T-helper 2 cell treated with Interferon-gamma antibody and Interleukin-4, amounts not matched to agents 100 ng/mL and 5 ng/mL, for 36 hours (primary cell): ENCODE measurements around the gene PTPA. TPM values are rescaled to one million over a fixed set of nuclear protein-coding genes. Genes with fewer than 3 reads are reported as not detected.
"Not testable (repeated sequence)": the region's sequence is repeated elsewhere in the genome, so short reads cannot be mapped to it uniquely, and the experiment has no call there.

ENCODE experiments used
- intact Hi-C: fragments of 100-400 bp; cut with micrococcal nuclease; formaldehyde crosslinking; loops from one replicate; pipeline ENCODE4 v1.15.1; 2023
- total RNA-seq: library from RNA; stranded (reverse); gene quantifications from 2 replicates; pipeline ENCODE4 v1.2.3, GENCODE V29; 2022

PTPA gene
- total RNA-seq, 1 donor from 2014 or later, result 105 TPM

DNA sequence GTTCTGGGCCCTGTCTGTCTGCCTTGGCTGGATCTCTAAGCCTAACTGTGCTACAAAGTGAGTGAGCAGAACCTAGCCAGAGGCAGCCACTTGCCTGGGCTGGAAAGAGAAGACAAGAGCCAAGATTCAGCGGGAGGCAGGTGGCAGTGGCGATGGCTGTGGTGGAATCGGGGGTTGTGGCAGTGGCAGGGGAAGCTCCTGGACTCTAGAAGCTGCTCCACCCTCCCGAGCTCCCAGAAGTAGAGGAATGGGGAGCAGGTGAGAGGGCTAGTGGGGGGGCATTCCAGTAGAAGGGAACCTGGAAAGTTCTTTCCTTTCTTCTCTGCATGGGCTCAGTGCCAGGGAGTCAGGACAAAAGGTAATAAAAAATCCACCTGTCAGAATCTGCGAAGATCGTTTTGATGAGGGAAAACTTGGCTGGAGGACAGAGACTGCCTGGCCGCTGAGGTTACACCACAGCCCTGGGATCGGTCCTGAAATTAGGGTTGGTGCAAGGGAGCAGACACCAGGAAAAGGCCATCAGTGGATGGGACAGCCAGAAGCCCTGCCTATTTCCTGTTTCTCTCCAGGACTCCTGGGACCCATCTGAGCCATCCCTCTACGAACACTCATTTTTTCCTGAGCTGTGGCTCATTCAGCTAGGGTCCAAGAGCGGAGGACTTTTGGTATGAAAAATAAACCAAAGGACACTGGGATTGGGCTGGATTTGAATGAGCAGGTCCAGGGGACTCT lies 2.2 kb upstream of the PTPA start:
- intact Hi-C loops, result no loop called here

GRCh38 chr9:129109537-129109903 lies 1.7 kb upstream of the PTPA start:
- intact Hi-C loops, result no loop called here

GRCh38 chr9:129109952-129110739 lies 1.1 kb upstream of the PTPA start:
- intact Hi-C loops, result loop anchor here (1.0 to 10.0 kb wide), 7 partner anchors 29 to 1715 kb away; partner anchors contain the start of genes COQ4, DOLK, DOLPP1 and KYAT1

- intact Hi-C loops, result loop anchor here (2.0 to 10.0 kb wide), 6 partner anchors 75 to 1717 kb away; partner anchors contain the start of genes COQ4, DOLK, KYAT1 and LRRC8A
These were observed 425 bp downstream of the PTPA start for GRCh38 chr9:129111528-129112151.

DNA sequence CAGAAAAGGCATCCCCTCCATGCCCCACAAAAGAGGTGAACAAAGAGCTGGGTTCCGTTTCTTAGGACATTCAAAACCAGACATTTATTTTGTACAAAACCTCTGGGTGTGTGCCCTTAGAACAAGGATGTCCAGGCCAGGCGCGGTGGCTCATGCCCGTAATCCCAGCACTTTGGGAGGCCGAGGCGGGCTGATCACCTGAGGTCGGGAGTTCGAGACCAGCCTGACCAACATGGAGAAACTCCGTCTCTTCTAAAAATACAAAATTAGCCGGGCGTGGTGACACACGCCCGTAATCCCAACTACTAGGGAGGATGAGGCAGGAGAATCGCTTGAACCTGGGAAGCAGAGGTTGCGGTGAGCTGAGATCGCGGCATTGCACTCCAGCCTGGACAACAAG lies 1.3 kb downstream of the PTPA start:
- intact Hi-C loops, result loop anchor here (5.0 to 10.0 kb wide), 2 partner anchors 230 to 1718 kb away; partner anchors contain the start of genes KYAT1, LRRC8A and SLC2A8

- intact Hi-C loops, result loop anchor here (5.0 to 10.0 kb wide), 2 partner anchors 231 to 1719 kb away; partner anchors contain the start of genes KYAT1, LRRC8A and SLC2A8
These were observed 2.6 kb downstream of the PTPA start for GRCh38 chr9:129113645-129114304.

DNA sequence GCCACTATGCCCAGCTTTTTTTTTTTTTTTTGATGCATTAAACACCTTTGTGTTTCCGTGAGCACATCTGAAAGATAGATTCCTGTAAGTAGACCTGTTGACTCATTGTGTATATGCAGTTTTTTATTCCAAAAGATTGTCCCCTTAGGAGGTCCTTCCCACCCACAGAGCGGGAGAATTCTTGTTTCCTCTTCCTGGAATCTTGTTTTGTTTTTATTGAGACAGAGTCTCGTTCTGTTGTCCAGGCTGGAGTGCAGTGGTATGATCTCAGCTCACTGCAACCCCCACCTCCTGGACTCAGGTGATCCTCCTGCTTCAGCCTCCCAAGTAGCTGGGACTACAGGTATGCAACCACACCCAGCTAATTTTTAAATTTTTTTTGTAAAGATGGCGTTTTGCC lies 7.6 kb downstream of the PTPA start:
- intact Hi-C loops, result loop anchor here (10.0 kb wide), 1 partner anchor 1724 kb away; the partner anchor contains the start of gene SLC2A8

- intact Hi-C loops, result no loop called here
These were observed 10.3 kb downstream of the PTPA start for GRCh38 chr9:129121483-129121882.

GRCh38 chr9:129122133-129122532 lies 10.9 kb downstream of the PTPA start:
- intact Hi-C loops, result no loop called here

DNA sequence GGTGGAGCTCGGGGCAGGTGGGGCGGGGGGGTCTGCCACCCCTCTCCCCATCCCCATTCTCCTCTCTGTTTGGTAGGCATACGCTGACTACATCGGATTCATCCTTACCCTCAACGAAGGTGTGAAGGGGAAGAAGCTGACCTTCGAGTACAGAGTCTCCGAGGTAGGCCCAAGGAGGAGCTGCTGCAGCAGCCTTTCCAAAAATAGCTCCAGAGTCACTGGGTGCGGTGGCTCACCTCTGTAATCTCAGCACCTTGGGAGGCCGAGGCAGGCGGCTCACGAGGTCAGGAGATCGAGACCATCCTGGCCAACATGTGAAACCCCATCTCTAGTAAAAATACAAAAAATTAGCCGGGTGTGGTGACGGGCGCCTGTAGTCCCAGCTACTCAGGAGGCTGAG lies 11.8 kb downstream of the PTPA start:
- intact Hi-C loops, result not testable (repeated sequence)

DNA sequence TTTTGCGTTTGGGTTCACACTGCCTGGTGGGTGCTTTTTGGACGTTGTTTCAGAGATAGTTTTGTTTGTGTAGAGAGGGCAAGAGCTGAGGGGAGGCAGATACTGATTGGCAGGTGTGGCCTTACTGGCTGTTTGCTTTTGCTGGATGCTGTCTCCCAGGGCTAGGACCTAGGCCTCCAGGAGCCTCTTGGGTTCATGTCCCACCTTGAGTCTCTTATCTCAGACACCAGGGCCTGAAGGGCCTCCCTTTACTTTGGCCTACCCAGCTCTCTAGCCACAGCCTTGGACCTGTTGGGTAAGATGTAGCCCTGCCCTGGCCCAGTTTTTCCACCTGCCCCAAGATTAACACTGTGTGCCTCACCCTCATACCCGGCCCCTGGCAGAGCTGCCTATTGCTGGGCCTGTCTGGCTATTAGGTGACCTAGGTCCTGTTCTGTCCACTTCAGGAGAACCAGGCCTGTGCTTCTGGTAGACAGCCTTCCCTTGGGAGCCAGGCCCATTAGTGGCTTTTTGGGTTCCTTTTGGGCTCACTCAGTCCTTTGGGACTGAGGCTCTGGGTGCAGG lies 13.4 kb downstream of the PTPA start:
- intact Hi-C loops, result no loop called here

DNA sequence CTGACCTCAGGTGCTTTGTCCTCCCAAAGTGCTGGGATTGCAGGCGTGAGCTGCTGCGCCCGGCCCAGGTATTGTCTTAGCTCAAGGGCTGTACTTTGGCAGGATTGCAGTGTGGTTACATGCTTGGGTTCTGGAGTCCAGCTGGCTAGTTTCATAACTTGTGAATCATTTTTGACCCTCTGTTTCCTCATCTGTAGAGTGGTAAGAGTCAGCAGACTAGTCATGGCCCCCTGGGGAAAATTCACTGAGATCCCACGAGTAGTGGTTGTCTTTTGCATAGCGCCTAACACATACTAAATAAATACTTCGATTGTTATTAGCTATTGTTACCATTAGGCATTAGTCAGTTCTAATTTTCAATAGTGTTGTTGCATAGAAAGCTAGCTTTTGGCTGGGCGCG lies 14.3 kb downstream of the PTPA start:
- intact Hi-C loops, result no loop called here

GRCh38 chr9:129126749-129127618 lies 15.8 kb downstream of the PTPA start:
- intact Hi-C loops, result no loop called here

GRCh38 chr9:129128689-129129088 lies 17.5 kb downstream of the PTPA start:
- intact Hi-C loops, result no loop called here

- intact Hi-C loops, result loop anchor here (2.0 kb wide), 1 partner anchor 655 kb away; no protein-coding TSS in a partner anchor
These were observed 19.1 kb downstream of the PTPA start for GRCh38 chr9:129130271-129130670.

- intact Hi-C loops, result loop anchor here (2.0 kb wide), 1 partner anchor 654 kb away; no protein-coding TSS in a partner anchor
These were observed 19.6 kb downstream of the PTPA start for GRCh38 chr9:129130791-129131190.

DNA sequence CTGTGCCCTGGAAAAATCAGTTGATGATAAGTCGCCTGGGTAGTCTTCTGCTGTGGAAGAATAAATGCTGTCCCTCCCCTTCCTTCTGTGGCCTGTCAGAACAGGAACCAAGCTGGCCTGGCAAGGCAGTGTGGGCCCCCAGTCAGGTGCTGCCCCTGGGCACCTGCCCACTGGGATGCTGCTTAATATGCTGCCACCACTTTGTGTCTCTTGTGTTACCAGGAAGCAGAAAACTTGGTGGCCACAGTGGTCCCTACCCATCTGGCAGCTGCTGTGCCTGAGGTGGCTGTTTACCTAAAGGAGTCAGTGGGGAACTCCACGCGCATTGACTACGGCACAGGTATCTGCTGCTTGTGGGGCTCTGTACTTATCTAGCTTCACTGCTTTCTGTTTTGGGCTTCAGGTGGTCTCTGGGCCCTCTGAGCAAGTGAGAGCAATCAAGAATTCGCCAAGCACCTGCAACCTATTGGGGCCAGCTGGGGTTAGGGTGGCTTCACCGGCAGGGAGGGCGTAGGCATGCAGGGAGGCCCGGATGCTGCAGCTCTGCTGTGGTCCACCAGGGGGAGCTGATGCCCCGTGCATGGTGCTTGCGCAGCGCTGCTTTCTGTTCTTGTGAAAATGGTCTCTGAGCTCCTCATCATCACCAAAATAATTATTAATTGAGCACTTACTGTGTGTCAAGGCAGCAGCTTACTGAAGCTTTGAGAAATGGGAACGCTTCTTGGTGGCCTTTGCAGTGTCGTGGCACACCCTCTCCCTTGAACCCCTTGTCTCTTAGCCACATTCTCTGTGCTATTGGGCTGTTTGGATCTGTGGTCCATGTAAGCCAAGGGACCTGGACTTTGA lies 20.3 kb downstream of the PTPA start:
- intact Hi-C loops, result loop anchor here (2.0 kb wide), 1 partner anchor 653 kb away; no protein-coding TSS in a partner anchor

DNA sequence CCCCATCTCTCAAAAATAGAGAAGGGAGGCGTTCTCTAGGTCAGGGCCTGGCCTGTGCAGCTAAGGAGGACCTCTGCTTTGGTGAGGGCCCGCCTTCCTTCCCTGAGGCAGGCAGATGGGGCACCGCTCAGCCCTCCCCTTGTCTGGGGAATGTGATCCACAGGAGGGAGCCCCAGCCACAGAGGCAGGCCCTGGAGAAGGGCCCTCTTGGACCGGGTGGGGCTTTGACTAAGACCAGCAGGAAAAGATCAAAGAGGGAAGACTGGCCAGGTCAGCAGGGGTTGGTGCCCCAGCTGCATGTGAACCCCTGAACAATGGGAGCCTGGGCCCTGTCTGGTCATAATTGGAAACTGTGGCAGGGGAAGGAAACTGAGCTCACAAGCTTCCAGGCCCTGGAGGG lies 21.9 kb downstream of the PTPA start:
- intact Hi-C loops, result no loop called here

GRCh38 chr9:129135476-129135875 lies 24.3 kb downstream of the PTPA start:
- intact Hi-C loops, result no loop called here
